Uterus (tissue), 4 donors: ENCODE measurements around the gene RNF214. TPM values are rescaled to one million over a fixed set of nuclear protein-coding genes. Genes with fewer than 3 reads are reported as not detected.
"Not testable (repeated sequence)": the region's sequence is repeated elsewhere in the genome, so short reads cannot be mapped to it uniquely, and the experiment has no call there.

ENCODE experiments used
- DNase-seq, 2 donors: peaks; one replicate each; pipeline ENCODE4 v3.0.0-alpha.2; 2019 to 2020
- H3K27ac ChIP-seq, 2 donors: fragments of 200-600 bp; sonication (generic); 1 replicate in 1 of 2; 2 replicates in 1 of 2; pipeline ENCODE4 v1.5.1; 2016 to 2018
- H3K27me3 ChIP-seq, 2 donors: fragments of 200-600 bp; sonication (generic); one replicate each; pipeline ENCODE4 v1.5.1; 2018 to 2019; ENCODE audit warnings: control low read depth in 1 of 2
- H3K36me3 ChIP-seq, 2 donors: fragments of 200-600 bp; sonication (generic); one replicate each; pipeline ENCODE4 v1.5.1; 2019; ENCODE audit warnings: control low read depth in 1 of 2
- H3K4me1 ChIP-seq, 2 donors: fragments of 200-600 bp; sonication (generic); one replicate each; pipeline ENCODE4 v1.5.1; 2018 to 2019; ENCODE audit warnings: control low read depth in 1 of 2
- H3K4me3 ChIP-seq, 2 donors: fragments of 200-600 bp; sonication (generic); 1 replicate in 1 of 2; 2 replicates in 1 of 2; pipeline ENCODE4 v1.5.1; 2018 to 2019; ENCODE audit warnings: mild to moderate bottlenecking in 1 of 2
- H3K9me3 ChIP-seq, 2 donors: fragments of 200-600 bp; sonication (generic); one replicate each; pipeline ENCODE4 v1.5.1; 2019; ENCODE audit warnings: control low read depth in 1 of 2
- POLR2A ChIP-seq, 2 donors: fragments of 450-650 bp; IDR thresholded peaks; one replicate each; pipeline ENCODE4 v1.6.1; 2016; ENCODE audit warnings: antibody characterized with exemption in 2 of 2, mild to moderate bottlenecking in 1 of 2, moderate library complexity in 1 of 2
- intact Hi-C: fragments of 100-400 bp; cut with DNase I; formaldehyde crosslinking; loops from one replicate; pipeline ENCODE4 v1.15.1; 2023; ENCODE audit warnings: low total_unique reads
- total RNA-seq, 4 donors: library from RNA; depleted of rRNA in 3 of 4; stranded (reverse); fragments of >200 nt in 3 of 4; gene quantifications; one replicate each; pipeline versions ENCODE4 v1.1.0 to v1.2.4, GENCODE V29; 2014 to 2023
- TF ChIP-seq, protein P1 (sequence below), 4 experiments: fragments of 200-600 bp in 2 of 4; fragments of 450-650 bp in 2 of 4; sonication (generic) in 2 of 4; IDR thresholded peaks; one replicate each; pipeline ENCODE4 v1.5.1; 2016 to 2019; ENCODE audit warnings: antibody characterized with exemption in 4 of 4, mild to moderate bottlenecking in 2 of 4, moderate library complexity in 1 of 4
- donor health status: DM: yes; HTN: yes; CAD: no.

Gene RNF214
- total RNA-seq, 4 donors from 2014 or later: 4.4 to 38.6 (median 11.4) TPM

DNA sequence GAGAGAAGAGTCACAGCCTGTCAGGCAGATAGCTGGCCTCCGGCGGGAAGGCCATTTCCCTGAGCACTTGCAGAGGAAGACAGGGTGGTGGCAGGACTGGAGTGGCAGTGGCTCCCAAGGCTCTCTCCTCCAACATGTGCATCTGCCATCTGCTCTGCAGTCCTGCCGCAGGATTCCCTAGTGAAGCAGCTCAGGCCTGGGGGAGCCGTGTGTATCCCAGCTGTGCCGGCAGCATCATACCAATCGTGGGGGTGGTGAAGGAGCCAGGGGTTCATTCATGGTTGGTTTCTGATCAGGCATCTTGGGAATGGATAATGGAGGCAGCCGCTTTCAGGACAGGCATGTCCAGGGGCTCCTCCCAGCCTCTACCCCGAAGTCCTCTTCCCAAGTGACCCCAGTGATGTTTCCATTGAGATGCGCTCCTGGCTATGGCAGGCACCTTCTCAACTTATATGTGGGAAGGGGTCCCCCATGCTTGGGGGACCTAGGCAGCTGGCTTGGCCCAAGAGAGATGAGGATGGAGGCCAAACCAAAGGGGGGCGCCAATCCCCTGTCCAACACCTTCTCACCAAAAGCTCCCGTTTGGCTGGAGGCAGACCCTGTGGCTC lies 27.2 kb upstream of the RNF214 start:
- intact Hi-C loops: no loop called here
- Histone ChIP-seq H3K27me3 (no peaks in the 10 kb centered on the region), H3K4me3 (peak overlapping the region; percentile 58 to 95), H3K9me3 (no peaks in the 10 kb centered on the region), H3K4me1 (peaks cover 0 to 12% of the 10 kb centered on the region in 2 donors), H3K27ac (peak overlapping the region; percentile 97 to 98), H3K36me3 (no peaks in the 10 kb centered on the region)
- no peak for TF ChIP-seq POLR2A (IDR thresholded peaks at IDR 0.05)
- TF ChIP-seq, protein P1, sequence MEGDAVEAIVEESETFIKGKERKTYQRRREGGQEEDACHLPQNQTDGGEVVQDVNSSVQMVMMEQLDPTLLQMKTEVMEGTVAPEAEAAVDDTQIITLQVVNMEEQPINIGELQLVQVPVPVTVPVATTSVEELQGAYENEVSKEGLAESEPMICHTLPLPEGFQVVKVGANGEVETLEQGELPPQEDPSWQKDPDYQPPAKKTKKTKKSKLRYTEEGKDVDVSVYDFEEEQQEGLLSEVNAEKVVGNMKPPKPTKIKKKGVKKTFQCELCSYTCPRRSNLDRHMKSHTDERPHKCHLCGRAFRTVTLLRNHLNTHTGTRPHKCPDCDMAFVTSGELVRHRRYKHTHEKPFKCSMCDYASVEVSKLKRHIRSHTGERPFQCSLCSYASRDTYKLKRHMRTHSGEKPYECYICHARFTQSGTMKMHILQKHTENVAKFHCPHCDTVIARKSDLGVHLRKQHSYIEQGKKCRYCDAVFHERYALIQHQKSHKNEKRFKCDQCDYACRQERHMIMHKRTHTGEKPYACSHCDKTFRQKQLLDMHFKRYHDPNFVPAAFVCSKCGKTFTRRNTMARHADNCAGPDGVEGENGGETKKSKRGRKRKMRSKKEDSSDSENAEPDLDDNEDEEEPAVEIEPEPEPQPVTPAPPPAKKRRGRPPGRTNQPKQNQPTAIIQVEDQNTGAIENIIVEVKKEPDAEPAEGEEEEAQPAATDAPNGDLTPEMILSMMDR (IDR thresholded peaks at IDR 0.05): no peak
- no peak for DNase-seq

DNA sequence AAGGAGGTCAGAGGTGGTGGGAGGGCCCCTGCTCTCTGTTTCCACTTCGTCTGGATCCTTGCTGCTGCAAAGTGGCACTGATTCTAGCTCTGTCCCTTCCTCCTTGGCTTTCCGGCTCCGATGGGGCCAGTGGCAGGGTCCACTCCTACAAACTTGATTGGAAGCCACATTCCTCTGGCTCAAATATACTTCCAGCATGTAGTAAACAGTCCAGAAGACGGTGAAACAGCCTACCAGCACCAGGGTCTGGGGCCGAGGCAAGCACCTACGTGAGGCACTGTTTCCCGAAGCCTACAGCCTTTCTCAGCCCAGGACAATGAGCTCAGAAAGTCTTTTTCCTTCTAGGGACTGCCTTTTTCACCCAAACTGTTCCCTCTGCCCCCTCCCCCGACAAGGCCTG lies 26.4 kb upstream of the RNF214 start:
- DNase-seq, H3K4me3 ChIP-seq, intact Hi-C loops, H3K36me3 ChIP-seq, H3K9me3 ChIP-seq, H3K27me3 ChIP-seq: not testable (repeated sequence)
- H3K4me1 ChIP-seq: peaks cover 0 to 12% of the 10 kb centered on the region in 2 donors
- H3K27ac ChIP-seq: peak overlapping the region; percentile 59 to 80

DNA sequence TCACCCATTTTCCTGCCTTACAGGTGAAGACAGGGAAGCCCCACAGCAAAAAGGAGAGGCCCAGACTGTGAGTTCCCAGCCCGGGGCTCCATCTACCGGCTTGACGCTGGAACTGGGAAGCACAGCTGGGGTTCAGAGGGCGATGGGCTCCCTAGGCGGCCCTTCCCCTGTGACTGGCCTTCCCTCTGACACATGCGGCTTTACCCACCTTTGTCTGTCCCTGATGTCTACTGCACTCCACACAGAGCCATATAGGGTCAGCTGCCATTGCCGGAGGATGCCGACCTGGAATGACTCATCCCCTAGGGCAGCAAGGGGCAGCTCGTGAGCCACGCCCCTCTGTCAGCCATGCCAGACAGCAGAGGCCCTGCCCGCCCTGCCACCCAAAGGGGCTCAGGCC lies 25.6 kb upstream of the RNF214 start:
- H3K36me3 ChIP-seq, DNase-seq, intact Hi-C loops, H3K27me3 ChIP-seq, H3K4me3 ChIP-seq, H3K9me3 ChIP-seq: not testable (repeated sequence)
- Histone ChIP-seq H3K4me1 (peaks cover 0 to 12% of the 10 kb centered on the region in 2 donors), H3K27ac (peak overlapping the region in 1 of 2 donors; percentile 36)

DNA sequence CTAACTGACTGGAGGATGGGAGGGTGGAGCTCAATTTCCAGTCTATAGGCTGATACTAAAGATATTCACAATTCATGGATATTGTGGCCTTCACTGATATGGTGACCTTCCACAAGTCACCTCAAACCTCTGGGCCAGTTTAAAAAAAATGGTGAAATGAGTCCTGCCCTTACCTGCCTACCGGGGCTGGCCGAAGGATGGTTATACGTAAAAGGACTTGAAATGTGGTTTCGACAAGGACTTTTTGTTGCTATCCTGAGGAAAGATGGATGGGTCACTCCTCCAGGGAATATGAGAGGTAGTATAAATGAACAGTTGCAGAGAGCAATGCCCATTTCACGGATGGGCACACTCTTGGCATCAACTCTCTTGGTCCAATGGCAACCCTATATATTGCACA lies 25.0 kb upstream of the RNF214 start:
- peaks cover 0 to 12% of the 10 kb centered on the region in 2 donors for H3K4me1 ChIP-seq
- intact Hi-C loops, H3K36me3 ChIP-seq, H3K4me3 ChIP-seq, H3K27ac ChIP-seq, H3K9me3 ChIP-seq, H3K27me3 ChIP-seq, DNase-seq: not testable (repeated sequence)

DNA sequence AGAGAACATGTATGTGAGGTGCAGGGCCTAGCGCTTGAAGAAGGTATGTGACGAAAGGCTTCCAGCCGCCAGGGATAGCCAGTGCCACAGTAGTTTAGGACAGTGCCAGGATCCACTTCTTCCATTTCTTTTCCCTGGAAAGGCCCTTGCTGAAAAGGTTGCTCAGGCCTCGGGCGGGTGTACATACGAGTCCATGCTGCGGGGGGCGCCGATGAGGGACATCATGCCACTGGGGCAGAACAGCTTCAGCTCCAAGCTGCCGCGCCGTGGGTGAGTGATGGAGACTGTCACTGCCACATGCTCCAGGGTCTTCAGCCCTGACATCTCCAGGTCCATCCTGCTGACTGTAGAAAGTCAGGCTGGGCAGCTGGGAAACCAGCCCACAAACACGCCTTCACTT lies 23.8 kb upstream of the RNF214 start:
- H3K9me3 ChIP-seq, H3K36me3 ChIP-seq, H3K27me3 ChIP-seq, intact Hi-C loops, H3K4me3 ChIP-seq, H3K27ac ChIP-seq: not testable (repeated sequence)
- peak in 1 of 2 donors; percentile 69 for DNase-seq
- peaks cover 0 to 12% of the 10 kb centered on the region in 2 donors for H3K4me1 ChIP-seq
- TF ChIP-seq, protein P1 (IDR thresholded peaks at IDR 0.05): peak in 2 of 4 experiments; percentile 5 to 31

DNA sequence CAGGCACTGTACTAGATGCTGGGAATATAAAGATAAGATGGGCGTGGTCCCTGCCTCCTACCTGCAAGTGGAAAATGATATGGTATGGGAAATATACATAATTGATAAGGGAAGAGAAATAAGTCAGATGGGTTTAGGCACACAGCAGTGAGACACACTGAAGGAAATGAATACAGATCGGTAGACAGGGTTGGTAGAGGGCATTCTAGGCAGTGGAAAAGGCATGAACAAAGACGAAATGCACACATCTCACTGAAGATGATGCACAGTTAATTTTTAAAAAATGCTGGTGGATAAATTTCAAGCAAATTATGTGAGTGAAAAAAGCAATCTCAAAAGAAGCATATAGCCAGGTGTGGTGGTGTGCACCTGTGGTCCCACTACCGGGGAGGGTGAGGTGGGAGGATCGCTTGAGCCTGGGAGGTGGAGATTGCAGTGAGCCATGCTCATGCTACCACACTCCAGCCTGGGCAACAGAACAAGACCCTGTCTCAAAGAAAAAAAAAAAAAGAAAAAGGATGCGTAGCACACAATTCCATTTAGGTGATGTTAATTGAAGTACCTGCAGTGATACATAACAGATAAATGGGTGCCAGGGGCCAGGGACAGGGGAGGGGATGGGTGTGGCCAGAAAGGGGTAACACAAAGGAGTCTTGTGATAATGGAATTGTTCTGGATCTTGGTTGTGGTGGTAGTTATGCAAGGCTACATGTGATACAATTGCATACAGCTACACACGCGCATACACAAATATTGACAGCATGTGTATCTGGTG lies 22.9 kb upstream of the RNF214 start:
- peak overlapping the region in 1 of 2 donors; percentile 30 for H3K27ac ChIP-seq
- H3K36me3 ChIP-seq, DNase-seq, H3K9me3 ChIP-seq, intact Hi-C loops, H3K27me3 ChIP-seq, H3K4me1 ChIP-seq, H3K4me3 ChIP-seq: not testable (repeated sequence)

DNA sequence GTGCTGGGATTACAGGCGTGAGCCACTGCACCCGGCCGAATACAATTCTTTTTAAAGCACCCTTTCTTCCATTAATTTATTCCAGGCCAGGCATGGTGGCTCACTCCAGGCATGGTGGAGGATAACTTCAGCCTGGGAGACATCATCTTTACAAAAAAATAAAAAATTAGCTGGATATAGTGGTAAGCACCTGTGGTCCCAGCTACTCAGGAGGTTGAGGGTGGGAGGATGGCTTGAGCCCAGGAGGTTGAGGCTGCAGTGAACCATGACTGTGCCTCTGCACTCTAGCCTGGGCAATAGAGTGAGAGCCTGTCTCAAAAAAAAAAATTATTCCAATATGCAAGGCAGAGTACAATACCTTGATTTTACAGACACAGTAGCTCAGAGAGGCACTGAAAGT lies 21.9 kb upstream of the RNF214 start:
- Histone ChIP-seq H3K36me3 (no peaks in the 10 kb centered on the region), H3K4me1 (no peaks in the 10 kb centered on the region), H3K4me3 (no peak overlapping the region), H3K27me3 (no peaks in the 10 kb centered on the region), H3K9me3 (no peaks in the 10 kb centered on the region), H3K27ac (no peak overlapping the region)
- TF ChIP-seq POLR2A (IDR thresholded peaks at IDR 0.05): no peak
- TF ChIP-seq, protein P1 (IDR thresholded peaks at IDR 0.05): no peak
- DNase-seq: no peak
- intact Hi-C loops: no loop called here
